ENCODE results near the gene MOB2. TPM values are rescaled to one million over a fixed set of nuclear protein-coding genes. Genes with fewer than 3 reads are reported as not detected.
A peak's percentile ranks its signal among the peaks of the same experiment; 100 is the strongest.

The MOB2 gene
- total RNA-seq, 2 donors from 2014 or later = 11.4 to 31.3 TPM

- peaks cover 0 to 5% of the 10 kb centered on the region in 2 donors for H3K36me3 ChIP-seq (replicated peaks in 1 of 2; ENCODE audit: insufficient read depth in 1 of 2, low read depth in 2 of 2)
- H3K9me3 ChIP-seq = no peaks in the 10 kb centered on the region
- TF ChIP-seq POLR2A (IDR thresholded peaks at IDR 0.05) (no peak), CTCF (IDR thresholded peaks at IDR 0.05) (no peak)
- H3K27me3 ChIP-seq = no peaks in the 10 kb centered on the region
- peak in 1 of 4 donors; percentile 2 for DNase-seq
- intact Hi-C loops (cut with DNase I) = no loop called here
- WGBS, 2 donors = 91 to 96% methylated on average over 12 of the region's 12 CpGs
- no peak overlapping the region for H3K4me3 ChIP-seq
- H3K4me1 ChIP-seq = no peaks in the 10 kb centered on the region
- ATAC-seq = no peak
- no peak overlapping the region for H3K27ac ChIP-seq
These were observed 10.7 kb downstream of the MOB2 start for GRCh38 chr11:1475841-1476240.

- H3K4me3 ChIP-seq = no peak overlapping the region
- no peaks in the 10 kb centered on the region for H3K27me3 ChIP-seq
- no peak for ATAC-seq
- H3K36me3 ChIP-seq (replicated peaks in 1 of 2; ENCODE audit: insufficient read depth in 1 of 2, low read depth in 2 of 2) = peaks cover 0 to 2% of the 10 kb centered on the region in 2 donors
- 94 to 96% methylated on average over 11 to 22 of the region's 22 CpGs for WGBS, 2 donors
- TF ChIP-seq CTCF (IDR thresholded peaks at IDR 0.05) = no peak
- no peak for TF ChIP-seq POLR2A (IDR thresholded peaks at IDR 0.05)
- no peaks in the 10 kb centered on the region for H3K9me3 ChIP-seq
- no peaks in the 10 kb centered on the region for H3K4me1 ChIP-seq
- intact Hi-C loops (cut with DNase I) = no loop called here
- H3K27ac ChIP-seq = no peak overlapping the region
- peak in 2 of 4 donors; percentile 3 to 5 for DNase-seq
These were observed 12.8 kb downstream of the MOB2 start for GRCh38 chr11:1473786-1474185.

GRCh38 chr11:1473011-1473628 is 13.5 kb downstream of the MOB2 start:
- Histone ChIP-seq H3K4me1 (no peaks in the 10 kb centered on the region), H3K27ac (no peak overlapping the region), H3K36me3 (replicated peaks in 1 of 2; ENCODE audit: insufficient read depth in 1 of 2, low read depth in 2 of 2) (peaks cover 0 to 2% of the 10 kb centered on the region in 2 donors), H3K9me3 (no peaks in the 10 kb centered on the region), H3K27me3 (no peaks in the 10 kb centered on the region), H3K4me3 (no peak overlapping the region)
- no peak for TF ChIP-seq POLR2A (IDR thresholded peaks at IDR 0.05)
- no peak for TF ChIP-seq CTCF (IDR thresholded peaks at IDR 0.05)
- intact Hi-C loops (cut with DNase I) = no loop called here
- 90 to 100% methylated on average over 2 to 12 of the region's 12 CpGs for WGBS, 2 donors
- ATAC-seq (no peak), DNase-seq (peak in 1 of 4 donors; percentile 2)

GRCh38 chr11:1472180-1473005 is 14.2 kb downstream of the MOB2 start:
- WGBS, 2 donors = 91 to 92% methylated on average over 7 to 15 of the region's 21 CpGs
- Histone ChIP-seq H3K9me3 (no peaks in the 10 kb centered on the region), H3K4me3 (no peak overlapping the region), H3K27ac (no peak overlapping the region), H3K27me3 (no peaks in the 10 kb centered on the region), H3K4me1 (no peaks in the 10 kb centered on the region), H3K36me3 (replicated peaks in 1 of 2; ENCODE audit: insufficient read depth in 1 of 2, low read depth in 2 of 2) (peaks cover 0 to 2% of the 10 kb centered on the region in 2 donors)
- ATAC-seq = no peak
- DNase-seq = peak in 2 of 4 donors; percentile 5 to 6
- intact Hi-C loops (cut with DNase I) = no loop called here
- no peak for TF ChIP-seq POLR2A (IDR thresholded peaks at IDR 0.05)
- TF ChIP-seq CTCF (IDR thresholded peaks at IDR 0.05) = no peak

Measured in body of pancreas (tissue), 4 donors.